Measurements from ENCODE around the gene FADS1. TPM values are rescaled to one million over a fixed set of nuclear protein-coding genes. Genes with fewer than 3 reads are reported as not detected.

The FADS1 gene
- total RNA-seq, 2 experiments from 2014 or later: not detected

DNA sequence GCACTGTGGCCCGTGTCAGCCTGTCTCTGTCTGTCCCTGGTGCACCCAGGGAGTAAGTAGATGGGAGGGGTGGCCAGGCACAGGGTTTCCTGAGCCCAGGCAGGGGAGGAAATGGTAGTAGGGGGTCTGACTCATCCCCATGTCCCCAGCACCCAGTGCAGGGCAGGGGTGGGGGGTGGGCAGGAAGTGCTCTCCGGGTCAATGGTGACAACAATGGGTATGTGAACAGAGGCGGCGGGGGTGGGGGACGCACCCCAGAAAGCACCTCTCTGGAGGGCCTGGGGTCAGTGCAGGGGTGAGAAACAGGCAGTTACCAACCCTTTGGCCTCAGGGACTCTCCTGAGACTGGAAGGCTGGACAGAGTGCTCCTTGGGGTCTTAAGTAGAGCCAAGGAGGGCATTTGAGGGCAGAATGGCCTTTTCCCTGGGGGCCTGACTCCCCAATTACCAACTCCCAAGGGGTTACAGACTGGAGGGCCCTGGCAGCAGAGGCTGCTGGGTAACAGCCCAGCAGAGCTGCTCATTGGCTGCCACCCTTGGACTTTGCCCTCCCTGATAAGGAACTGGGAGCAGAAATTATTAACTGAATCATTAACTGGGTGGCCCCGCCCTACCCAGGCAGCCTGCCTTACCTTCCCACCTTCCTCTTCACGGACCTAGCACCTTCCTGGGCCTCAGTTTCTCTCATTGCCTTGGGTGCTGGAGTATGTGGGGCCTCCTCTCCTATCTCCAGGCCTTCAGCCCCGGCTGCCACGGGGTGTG, 60.2 kb downstream of the FADS1 start:
- CTCF ChIA-PET (ENCODE audit: unreplicated experiment): no interaction called here
- Histone ChIP-seq H3K36me3 (ENCODE audit: insufficient read depth, low read length) (no peaks in the 10 kb centered on the region), H3K4me1 (ENCODE audit: insufficient read depth, low read length, poor library complexity, severe bottlenecking) (peaks cover 10% of the 10 kb centered on the region), H3K27ac (ENCODE audit: low read depth, low read length, poor library complexity, severe bottlenecking) (no peak overlapping the region), H3K9me2 (ENCODE audit: insufficient read depth, low read length) (no peaks in the 10 kb centered on the region), H3K4me3 (ENCODE audit: low read depth, low read length, poor library complexity, severe bottlenecking) (no peak overlapping the region), H3K79me2 (ENCODE audit: insufficient read depth, low read depth, low read length) (no peaks in the 10 kb centered on the region), H3K4me2 (ENCODE audit: low read length) (0 out of 2 replicates have a peak overlapping the region, but pooled peaks have one; percentile 10), H4K20me1 (ENCODE audit: insufficient read depth, low read length) (no peaks in the 10 kb centered on the region), H3K9me3 (ENCODE audit: low read length) (no peaks in the 10 kb centered on the region), H2AFZ (ENCODE audit: low read length) (0 out of 2 replicates have a peak overlapping the region, but pooled peaks have one; percentile 4)
- intact Hi-C loops (cut with micrococcal nuclease; ENCODE audit: unreplicated experiment): no loop called here
- DNase-seq (ENCODE audit: low spot score): no peak
- TF ChIP-seq, protein P1, sequence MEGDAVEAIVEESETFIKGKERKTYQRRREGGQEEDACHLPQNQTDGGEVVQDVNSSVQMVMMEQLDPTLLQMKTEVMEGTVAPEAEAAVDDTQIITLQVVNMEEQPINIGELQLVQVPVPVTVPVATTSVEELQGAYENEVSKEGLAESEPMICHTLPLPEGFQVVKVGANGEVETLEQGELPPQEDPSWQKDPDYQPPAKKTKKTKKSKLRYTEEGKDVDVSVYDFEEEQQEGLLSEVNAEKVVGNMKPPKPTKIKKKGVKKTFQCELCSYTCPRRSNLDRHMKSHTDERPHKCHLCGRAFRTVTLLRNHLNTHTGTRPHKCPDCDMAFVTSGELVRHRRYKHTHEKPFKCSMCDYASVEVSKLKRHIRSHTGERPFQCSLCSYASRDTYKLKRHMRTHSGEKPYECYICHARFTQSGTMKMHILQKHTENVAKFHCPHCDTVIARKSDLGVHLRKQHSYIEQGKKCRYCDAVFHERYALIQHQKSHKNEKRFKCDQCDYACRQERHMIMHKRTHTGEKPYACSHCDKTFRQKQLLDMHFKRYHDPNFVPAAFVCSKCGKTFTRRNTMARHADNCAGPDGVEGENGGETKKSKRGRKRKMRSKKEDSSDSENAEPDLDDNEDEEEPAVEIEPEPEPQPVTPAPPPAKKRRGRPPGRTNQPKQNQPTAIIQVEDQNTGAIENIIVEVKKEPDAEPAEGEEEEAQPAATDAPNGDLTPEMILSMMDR (conservative IDR thresholded peaks at IDR 0.05; ENCODE audit: low read length): no peak
- no peak for TF ChIP-seq EZH2phosphoT487 (IDR thresholded peaks at IDR 0.05; ENCODE audit: borderline replicate concordance, low read depth, low read length)
- POLR2A ChIA-PET: no interaction called here
- no TSS peak for BruUV-seq (replicated peaks)

DNA sequence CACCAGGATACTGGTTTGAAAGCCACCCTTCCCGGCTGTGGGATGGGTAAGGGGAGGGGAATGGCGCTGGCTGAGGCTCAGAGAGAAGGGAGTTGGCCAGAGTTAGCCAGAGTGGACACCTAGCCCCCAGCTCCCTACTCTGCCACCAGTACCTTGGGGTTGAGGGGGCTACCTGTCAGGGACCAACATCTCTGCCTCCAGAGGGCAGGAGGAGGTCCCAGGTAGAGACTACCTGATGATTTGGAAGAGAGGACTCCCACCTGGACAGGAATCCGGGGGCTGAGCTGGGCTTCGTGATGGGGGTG, 60.7 kb downstream of the FADS1 start:
- CTCF ChIA-PET (ENCODE audit: unreplicated experiment): no interaction called here
- H2AFZ ChIP-seq (ENCODE audit: low read length): no peak overlapping the region
- TF ChIP-seq, protein P1 (conservative IDR thresholded peaks at IDR 0.05; ENCODE audit: low read length): no peak
- TF ChIP-seq EZH2phosphoT487 (IDR thresholded peaks at IDR 0.05; ENCODE audit: borderline replicate concordance, low read depth, low read length): no peak
- no peak overlapping the region for H3K27ac ChIP-seq (ENCODE audit: low read depth, low read length, poor library complexity, severe bottlenecking)
- no peaks in the 10 kb centered on the region for H3K79me2 ChIP-seq (ENCODE audit: insufficient read depth, low read depth, low read length)
- H3K4me3 ChIP-seq (ENCODE audit: low read depth, low read length, poor library complexity, severe bottlenecking): no peak overlapping the region
- no TSS peak for BruUV-seq (replicated peaks)
- H3K4me2 ChIP-seq (ENCODE audit: low read length): no peak overlapping the region
- no peaks in the 10 kb centered on the region for H3K9me3 ChIP-seq (ENCODE audit: low read length)
- POLR2A ChIA-PET: no interaction called here
- no peaks in the 10 kb centered on the region for H3K9me2 ChIP-seq (ENCODE audit: insufficient read depth, low read length)
- no peaks in the 10 kb centered on the region for H3K36me3 ChIP-seq (ENCODE audit: insufficient read depth, low read length)
- intact Hi-C loops (cut with micrococcal nuclease; ENCODE audit: unreplicated experiment): no loop called here
- no peak for DNase-seq (ENCODE audit: low spot score)
- no peaks in the 10 kb centered on the region for H4K20me1 ChIP-seq (ENCODE audit: insufficient read depth, low read length)
- peaks cover 10% of the 10 kb centered on the region for H3K4me1 ChIP-seq (ENCODE audit: insufficient read depth, low read length, poor library complexity, severe bottlenecking)

All from OCI-LY7 (cell line).